ENCODE results near the gene CCL3. TPM values are rescaled to one million over a fixed set of nuclear protein-coding genes. Genes with fewer than 3 reads are reported as not detected.

Gene CCL3
- total RNA-seq: 1 to 10 TPM in 1 of 4 donors, under 1 TPM in 1, not detected in 2; 0.80 to 5.8 TPM

- H3K9me3 ChIP-seq: no peaks in the 10 kb centered on the region
- H3K4me1 ChIP-seq: peaks cover 0 to 7% (median 2%) of the 10 kb centered on the region in 4 donors
- no peak within 1 kb of the TSS for H3K4me3 ChIP-seq
- TF ChIP-seq CTCF (IDR thresholded peaks at IDR 0.05) (no peak), POLR2A (IDR thresholded peaks at IDR 0.05) (no peak)
- no peaks in the 10 kb centered on the region for H3K27me3 ChIP-seq
- H3K27ac ChIP-seq: peak within 1 kb of the TSS in 2 of 4 donors; percentile 3 to 47
- DNase-seq: peak in 2 of 3 donors; percentile 59 to 65
- no peaks in the 10 kb centered on the region for H3K36me3 ChIP-seq
Measured at GRCh38 chr17:36089888-36090836, at the start of gene CCL3. Gene CCL3 (minus strand): TSS chr17:36090143. CDS start chr17:36090058, 85 bp downstream.

- H3K27ac ChIP-seq: no peak overlapping the region
- no peak overlapping the region for H3K4me3 ChIP-seq
- no peaks in the 10 kb centered on the region for H3K27me3 ChIP-seq
- TF ChIP-seq CTCF (IDR thresholded peaks at IDR 0.05) (no peak), POLR2A (IDR thresholded peaks at IDR 0.05) (no peak)
- DNase-seq: no peak
- H3K36me3 ChIP-seq: no peaks in the 10 kb centered on the region
- peaks cover 0 to 20% (median 0%) of the 10 kb centered on the region in 4 donors for H3K4me1 ChIP-seq
- no peaks in the 10 kb centered on the region for H3K9me3 ChIP-seq
Measured at GRCh38 chr17:36136439-36136838, 46.5 kb upstream of the CCL3 start.

GRCh38 chr17:36136036-36136435, 46.1 kb upstream of the CCL3 start:
- Histone ChIP-seq H3K9me3 (no peaks in the 10 kb centered on the region), H3K36me3 (no peaks in the 10 kb centered on the region), H3K4me3 (no peak overlapping the region), H3K4me1 (peaks cover 0 to 17% (median 0%) of the 10 kb centered on the region in 4 donors), H3K27me3 (no peaks in the 10 kb centered on the region), H3K27ac (no peak overlapping the region)
- no peak for DNase-seq
- TF ChIP-seq POLR2A (IDR thresholded peaks at IDR 0.05) (no peak), CTCF (IDR thresholded peaks at IDR 0.05) (no peak)

GRCh38 chr17:36135465-36135864, 45.5 kb upstream of the CCL3 start:
- Histone ChIP-seq H3K4me1 (peaks cover 0 to 17% (median 0%) of the 10 kb centered on the region in 4 donors), H3K36me3 (no peaks in the 10 kb centered on the region), H3K27ac (no peak overlapping the region), H3K27me3 (no peaks in the 10 kb centered on the region), H3K4me3 (no peak overlapping the region), H3K9me3 (no peaks in the 10 kb centered on the region)
- no peak for DNase-seq
- TF ChIP-seq CTCF (IDR thresholded peaks at IDR 0.05) (no peak), POLR2A (IDR thresholded peaks at IDR 0.05) (no peak)

- Histone ChIP-seq H3K4me3 (no peak overlapping the region), H3K4me1 (peaks cover 0 to 21% (median under 1%) of the 10 kb centered on the region in 4 donors), H3K27ac (no peak overlapping the region), H3K36me3 (no peaks in the 10 kb centered on the region), H3K27me3 (no peaks in the 10 kb centered on the region), H3K9me3 (no peaks in the 10 kb centered on the region)
- no peak for DNase-seq
- TF ChIP-seq CTCF (IDR thresholded peaks at IDR 0.05) (no peak), POLR2A (IDR thresholded peaks at IDR 0.05) (no peak)
Measured at GRCh38 chr17:36133602-36134236, 43.8 kb upstream of the CCL3 start.

Measured in Peyer's patch (tissue), 4 donors.